ENCODE results near the gene ATP8A1. TPM values are rescaled to one million over a fixed set of nuclear protein-coding genes. Genes with fewer than 3 reads are reported as not detected.
A peak's percentile ranks its signal among the peaks of the same experiment; 100 is the strongest.

ATP8A1 gene
- total RNA-seq, 1 experiment from 2014 or later = 14.3 TPM

DNA sequence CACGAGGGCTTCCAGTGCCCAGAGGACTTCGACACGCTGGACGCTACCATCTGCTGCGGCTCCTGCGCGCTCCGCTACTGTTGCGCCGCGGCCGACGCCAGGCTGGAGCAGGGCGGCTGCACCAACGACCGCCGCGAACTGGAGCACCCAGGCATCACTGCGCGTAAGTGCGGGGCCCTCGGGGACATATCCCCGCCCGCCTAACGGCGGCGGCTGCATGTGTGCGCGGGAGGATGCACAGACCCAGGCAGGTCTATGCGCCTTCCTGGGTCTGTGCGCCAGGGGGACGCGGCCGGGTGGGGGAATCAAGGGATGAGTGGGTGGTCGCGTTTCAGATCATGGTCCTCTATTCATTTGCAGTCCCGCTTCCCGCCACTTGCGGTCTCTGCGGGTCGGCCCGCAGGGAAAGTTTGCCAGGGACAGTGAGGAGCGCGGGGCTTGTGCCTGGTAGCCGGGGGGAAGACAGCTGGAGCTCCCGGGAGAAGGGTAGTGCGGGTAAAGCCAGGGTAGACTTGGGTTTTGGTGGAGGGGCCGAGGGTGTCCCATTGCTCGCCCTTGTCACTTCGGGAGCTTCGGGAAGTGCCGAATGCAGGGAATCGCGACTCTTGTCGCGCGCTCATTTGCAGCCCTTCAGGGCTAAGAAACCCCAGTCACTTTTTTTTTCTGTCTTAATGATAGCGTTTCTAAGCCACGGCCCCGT is 258.6 kb downstream of the ATP8A1 start (continued):
- TF ChIP-seq TEAD1 (CRISPR knock-in tag; IDR thresholded peaks at IDR 0.05) = peak; percentile 47; the same call in 1 of the 2 replicates

- no peak overlapping the region for H3K27ac Mint-ChIP-seq
- no peaks in the 10 kb centered on the region for H3K36me3 Mint-ChIP-seq
- peak overlapping the region; percentile 82 for H3K4me3 Mint-ChIP-seq
- DNase-seq (ENCODE audit: low spot score) = no peak
- ChIA-PET POLR2A (no interaction called here), CTCF (interaction anchor here (1.0 to 6.6 kb wide), 7 partner anchors 26 to 171 kb away, joined by 3 to 66 read pairs (median 5); no protein-coding TSS in a partner anchor)
- H3K9me3 Mint-ChIP-seq = no peaks in the 10 kb centered on the region
- peaks cover 54% of the 10 kb centered on the region for H3K4me1 Mint-ChIP-seq
- peak; percentile 18 for ATAC-seq
- peak; percentile 46; the same call in 1 of the 2 replicates for TF ChIP-seq FOXP4 (CRISPR knock-in tag; IDR thresholded peaks at IDR 0.05)
- no peak for TF ChIP-seq ZNF121 (CRISPR knock-in tag; IDR thresholded peaks at IDR 0.05)
- no peak for TF ChIP-seq RELA (CRISPR knock-in tag; IDR thresholded peaks at IDR 0.05; ENCODE audit: borderline replicate concordance)
- TF ChIP-seq ZNF317 (CRISPR knock-in tag; IDR thresholded peaks at IDR 0.05; ENCODE audit: borderline replicate concordance, low read depth) = peak; percentile 21; the same call in 1 of the 2 replicates
- TF ChIP-seq, protein P1, sequence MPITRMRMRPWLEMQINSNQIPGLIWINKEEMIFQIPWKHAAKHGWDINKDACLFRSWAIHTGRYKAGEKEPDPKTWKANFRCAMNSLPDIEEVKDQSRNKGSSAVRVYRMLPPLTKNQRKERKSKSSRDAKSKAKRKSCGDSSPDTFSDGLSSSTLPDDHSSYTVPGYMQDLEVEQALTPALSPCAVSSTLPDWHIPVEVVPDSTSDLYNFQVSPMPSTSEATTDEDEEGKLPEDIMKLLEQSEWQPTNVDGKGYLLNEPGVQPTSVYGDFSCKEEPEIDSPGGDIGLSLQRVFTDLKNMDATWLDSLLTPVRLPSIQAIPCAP (CRISPR knock-in tag; IDR thresholded peaks at IDR 0.05) = 0 out of 2 replicates have a peak, but pooled peaks have one; percentile 52
- TF ChIP-seq ZNF416 (CRISPR knock-in tag; IDR thresholded peaks at IDR 0.05) = no peak
- no peak for TF ChIP-seq NR1H2 (CRISPR knock-in tag; IDR thresholded peaks at IDR 0.05)
- 0 out of 2 replicates have a peak, but pooled peaks have one; percentile 53 for TF ChIP-seq E2F5 (CRISPR knock-in tag; IDR thresholded peaks at IDR 0.05)
- peaks cover 74% of the 10 kb centered on the region for H3K27me3 Mint-ChIP-seq (ENCODE audit: low read depth)
Observed at GRCh38 chr4:42397635-42398170, 259.2 kb downstream of the ATP8A1 start.

- no peaks in the 10 kb centered on the region for H3K36me3 Mint-ChIP-seq
- no peak for TF ChIP-seq ZNF671 (CRISPR knock-in tag; IDR thresholded peaks at IDR 0.05)
- TF ChIP-seq AFF4 (CRISPR knock-in tag; IDR thresholded peaks at IDR 0.05; ENCODE audit: borderline replicate concordance) = 0 out of 2 replicates have a peak, but pooled peaks have one; percentile 38
- TF ChIP-seq ATF6 (CRISPR knock-in tag; IDR thresholded peaks at IDR 0.05) = no peak
- peak; percentile 52 for TF ChIP-seq ZNF423 (CRISPR knock-in tag; IDR thresholded peaks at IDR 0.05)
- no peak for TF ChIP-seq FOXK1 (CRISPR knock-in tag; IDR thresholded peaks at IDR 0.05)
- peak; percentile 56; the same call in 1 of the 2 replicates for TF ChIP-seq TEAD1 (CRISPR knock-in tag; IDR thresholded peaks at IDR 0.05)
- TF ChIP-seq TEAD4 (CRISPR knock-in tag; IDR thresholded peaks at IDR 0.05) = no peak
- 0 out of 2 replicates have a peak, but pooled peaks have one; percentile 34 for TF ChIP-seq ESRRA (CRISPR knock-in tag; IDR thresholded peaks at IDR 0.05; ENCODE audit: borderline replicate concordance)
- TF ChIP-seq MYBL2 (CRISPR knock-in tag; IDR thresholded peaks at IDR 0.05) = 0 out of 2 replicates have a peak, but pooled peaks have one; percentile 13
Observed at GRCh38 chr4:42396752-42397634, 259.9 kb downstream of the ATP8A1 start, which contains the start of gene SHISA3. SHISA3 (plus strand) TSS chr4:42397488; CDS start chr4:42398057, 569 bp downstream.

More at GRCh38 chr4:42396752-42397634, 259.9 kb downstream of the ATP8A1 start, which contains the start of gene SHISA3:
- Mint-ChIP-seq H3K4me1 (peaks cover 56% of the 10 kb centered on the region), H3K4me3 (peak within 1 kb of the TSS; percentile 82), H3K27ac (no peak within 1 kb of the TSS), H3K27me3 (ENCODE audit: low read depth) (peaks cover 74% of the 10 kb centered on the region), H3K9me3 (no peaks in the 10 kb centered on the region)
- CTCF ChIA-PET = interaction anchor here (1.0 to 2.1 kb wide), 6 partner anchors 26 to 172 kb away, joined by 3 to 7 read pairs (median 4); no protein-coding TSS in a partner anchor
- DNase-seq (ENCODE audit: low spot score) (peak; percentile 58), ATAC-seq (peak; percentile 25)
- POLR2A ChIA-PET = interaction anchor here (0.7 kb wide), 1 partner anchor 520 kb away, joined by 3 read pairs; no protein-coding TSS in a partner anchor
